KG1 (cell line): ENCODE data around the gene ZNF804B.

Experiments used
- DNase-seq: peaks from one replicate; lab custom pipeline; 2025; lab: John Stamatoyannopoulos, UW

ZNF804B gene

DNA sequence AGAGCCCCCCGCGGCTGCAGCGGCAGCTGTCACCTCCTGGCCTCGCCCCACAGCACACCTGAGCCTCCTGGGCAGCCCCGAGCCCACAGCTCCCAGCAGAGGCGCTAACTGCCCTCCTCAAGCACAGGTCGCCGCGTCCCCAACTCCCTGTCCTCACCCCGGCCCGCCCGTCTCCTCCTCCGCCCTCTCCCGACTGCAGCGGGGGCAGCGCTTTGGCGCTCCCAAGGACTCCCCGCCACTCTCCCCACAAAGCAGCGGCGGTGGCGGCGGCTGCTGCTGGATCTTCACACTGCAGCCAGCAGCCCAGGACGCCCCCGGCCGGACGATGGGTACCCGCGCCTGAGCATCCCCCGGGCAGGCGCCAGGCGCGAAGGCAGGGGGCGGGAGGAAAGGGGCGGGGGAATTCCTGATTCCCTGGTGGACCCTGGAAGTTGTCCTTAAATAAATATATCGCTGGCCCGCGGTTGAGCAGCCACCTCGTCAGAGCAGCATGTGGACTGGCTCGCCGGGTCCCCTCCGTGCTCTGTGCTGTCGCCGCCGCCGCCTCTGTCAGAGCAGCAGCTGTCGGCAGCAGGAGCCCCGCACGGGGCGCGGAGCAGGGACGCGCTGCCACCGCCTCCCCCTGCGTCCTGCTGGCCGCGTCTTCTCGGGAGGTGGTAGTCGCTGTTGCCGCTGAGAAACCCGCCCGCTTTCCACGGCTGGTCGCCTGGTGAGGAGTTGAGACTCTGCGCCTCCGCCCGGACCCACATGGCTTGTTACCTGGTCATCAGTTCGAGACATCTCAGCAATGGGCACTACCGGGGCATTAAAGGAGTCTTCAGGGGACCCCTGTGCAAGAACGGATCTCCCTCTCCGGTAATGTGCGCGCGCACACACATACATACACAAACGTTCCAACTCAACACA, at the start of gene ZNF804B:
ZNF804B (plus strand) TSS at position 471 of the 906 bp plus-strand sequence; CDS start at position 748, 277 bp downstream.
- no peak for DNase-seq

DNA sequence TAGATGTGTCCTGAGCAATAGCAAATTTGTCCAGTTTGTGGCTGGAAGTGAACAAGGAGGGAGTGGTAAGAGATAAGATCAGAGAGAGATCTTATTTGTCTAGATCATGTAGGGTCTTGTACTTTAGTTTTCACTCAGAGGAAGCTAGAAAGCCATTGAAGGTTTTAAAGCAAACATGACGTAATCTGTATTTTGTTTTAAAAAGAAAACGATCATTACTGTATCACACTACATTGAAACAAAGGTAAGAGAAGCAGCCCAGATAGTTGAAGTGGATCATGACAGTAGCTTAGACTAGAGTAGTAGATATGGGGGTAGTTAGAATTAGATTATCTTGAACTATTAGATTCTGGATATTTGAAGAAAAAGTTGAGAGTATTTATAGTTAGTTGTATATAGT, 23.6 kb upstream of the ZNF804B start:
- no peak for DNase-seq

DNA sequence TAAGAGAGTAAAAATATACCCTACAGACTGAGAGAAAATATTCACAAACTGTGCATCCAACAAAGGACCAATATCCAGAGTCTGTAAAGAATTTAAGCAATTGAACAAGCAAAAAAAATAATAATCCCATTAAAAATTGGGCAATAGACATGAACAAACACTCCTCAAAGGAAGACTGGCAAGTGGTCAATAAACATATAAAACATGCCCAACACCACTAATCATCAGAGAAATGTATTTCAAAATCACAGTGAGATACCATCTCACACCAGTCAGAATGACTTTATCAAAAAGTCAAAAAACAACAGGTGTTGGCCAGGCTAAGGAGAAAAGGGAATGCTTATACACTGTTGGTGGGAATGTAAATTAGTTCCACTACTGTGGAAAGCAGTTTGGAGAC, 21.9 kb upstream of the ZNF804B start:
- no peak for DNase-seq

DNA sequence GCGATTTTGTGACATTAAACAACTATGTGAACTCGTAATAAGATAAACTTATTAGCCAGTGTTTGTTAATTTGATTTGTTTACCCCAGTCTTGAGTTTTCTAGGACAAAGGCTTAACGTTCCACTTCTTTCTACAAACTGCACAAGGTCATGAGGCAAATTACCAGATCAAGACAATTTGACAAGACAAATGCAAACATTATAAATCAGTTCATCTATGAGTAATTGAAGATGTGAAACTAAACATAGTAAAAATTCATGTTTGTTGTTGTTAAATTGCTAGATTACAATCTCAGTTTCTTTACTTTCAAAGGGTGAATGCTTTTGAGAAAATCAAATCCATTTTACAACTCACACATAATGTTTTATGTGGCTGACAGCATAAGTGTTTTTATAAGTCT, 13.4 kb upstream of the ZNF804B start:
- no peak for DNase-seq

DNA sequence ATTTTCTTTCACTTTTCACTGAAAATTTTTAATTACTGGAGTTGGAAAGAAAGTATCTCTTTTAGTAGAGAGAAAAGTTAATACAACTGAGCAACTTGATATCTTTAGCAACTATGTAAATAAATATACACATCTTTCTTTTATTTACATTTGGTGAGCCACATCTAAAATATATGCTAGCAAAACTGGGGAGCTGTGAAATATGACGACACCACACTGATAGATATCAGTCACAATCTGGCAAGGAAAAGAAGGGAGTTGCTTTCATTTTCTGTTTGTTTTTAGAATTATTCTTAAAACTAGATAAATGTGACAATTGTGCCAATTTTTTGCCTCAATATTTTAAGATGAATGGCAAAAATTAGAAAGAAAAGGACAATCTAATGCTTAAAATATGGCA, 2.7 kb upstream of the ZNF804B start:
- no peak for DNase-seq

DNA sequence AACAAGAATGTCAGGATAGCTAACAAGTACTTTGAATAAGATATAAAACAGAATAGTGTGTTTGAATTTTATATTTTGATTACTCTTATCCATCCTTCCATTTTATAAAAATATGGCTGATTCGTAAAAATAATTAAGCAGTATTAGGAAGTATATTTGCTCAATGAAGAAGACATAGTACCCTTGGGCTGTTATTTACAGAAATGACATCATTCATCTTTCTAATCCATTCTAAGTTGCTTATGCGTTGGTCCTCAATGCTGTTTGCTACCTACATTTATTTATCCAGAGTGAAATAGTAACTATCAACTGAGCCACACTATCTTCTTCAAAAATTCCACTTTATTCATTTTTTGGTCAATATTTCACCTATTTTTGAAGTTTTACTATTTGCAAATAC, 2.1 kb upstream of the ZNF804B start:
- DNase-seq, result no peak

DNA sequence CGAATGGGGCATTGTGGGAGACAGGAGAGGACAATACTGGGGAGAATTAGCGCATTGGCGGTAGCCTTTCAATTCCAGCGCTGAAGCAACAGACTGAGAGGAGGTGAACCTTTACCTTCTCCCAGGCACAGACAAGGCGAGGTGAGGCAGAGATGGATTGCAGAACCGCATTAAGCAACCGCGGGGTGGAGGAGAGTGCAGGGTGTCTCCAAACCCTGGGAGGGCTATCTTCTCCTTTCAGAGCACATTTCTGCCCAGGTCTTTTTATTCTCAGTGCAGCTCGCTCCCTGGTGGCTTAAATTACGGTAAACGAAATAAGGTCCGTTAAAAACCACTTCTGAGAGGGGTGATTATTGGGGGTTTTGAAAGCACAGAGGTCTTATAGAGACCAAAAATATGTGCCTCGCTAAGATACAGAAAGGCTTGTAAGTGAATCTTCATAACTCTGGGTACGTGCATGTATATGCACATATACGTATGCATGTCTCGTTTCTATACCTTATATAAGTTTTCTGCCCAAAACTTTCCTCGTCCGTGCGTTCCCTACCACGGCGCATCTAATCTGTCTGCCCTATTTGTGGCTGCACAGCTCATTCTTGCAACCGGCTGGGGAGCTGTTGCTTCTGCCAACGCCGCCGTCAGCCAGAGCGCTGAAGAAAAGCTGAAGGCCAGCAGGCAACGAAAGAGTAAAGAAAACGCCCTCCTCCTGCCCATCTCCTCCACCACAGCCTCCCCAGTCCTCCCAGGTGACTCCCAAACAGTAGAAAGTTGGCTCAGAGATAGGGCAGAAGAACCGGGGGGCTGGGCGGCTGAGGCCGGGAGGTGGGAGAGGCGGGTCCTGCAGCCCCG, 895 bp upstream of the ZNF804B start:
- no peak for DNase-seq

DNA sequence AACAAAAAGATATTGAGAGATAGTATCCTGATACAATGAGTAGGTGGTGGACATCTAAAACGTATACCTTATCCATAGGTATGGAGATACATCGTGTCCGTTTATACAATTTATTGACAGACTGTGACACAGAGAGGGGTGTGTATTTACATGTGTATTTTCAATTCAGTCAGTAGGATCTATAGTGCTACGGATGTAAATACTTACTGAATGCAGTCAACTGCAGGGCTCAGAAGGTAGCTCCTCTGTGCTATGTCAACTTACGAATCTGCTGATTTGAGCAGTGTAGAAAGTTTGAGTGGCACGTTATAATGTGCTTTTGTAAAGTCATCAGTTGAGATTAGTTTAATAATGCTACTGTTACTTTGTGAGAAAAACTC, 626 bp downstream of the ZNF804B start:
- peak; percentile 15 for DNase-seq

DNA sequence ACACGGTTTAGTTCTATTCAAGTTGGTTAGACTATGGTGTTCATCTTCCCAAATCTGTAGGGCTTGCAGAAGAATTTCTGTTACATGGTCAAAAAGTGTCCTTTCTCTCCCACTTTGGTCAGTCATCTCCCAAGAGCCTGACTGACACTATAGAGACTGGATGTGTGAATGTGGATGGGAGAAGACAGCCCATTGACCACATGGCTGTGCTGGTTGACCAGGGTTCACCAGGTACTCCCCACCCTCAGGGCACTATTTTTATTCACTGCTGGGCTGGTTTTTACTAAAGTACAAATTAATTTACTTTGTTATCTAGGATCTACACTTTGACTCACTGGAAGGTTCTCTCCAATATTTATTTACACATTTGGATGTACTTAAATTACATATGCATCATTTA, 2.3 kb downstream of the ZNF804B start:
- DNase-seq, result no peak

DNA sequence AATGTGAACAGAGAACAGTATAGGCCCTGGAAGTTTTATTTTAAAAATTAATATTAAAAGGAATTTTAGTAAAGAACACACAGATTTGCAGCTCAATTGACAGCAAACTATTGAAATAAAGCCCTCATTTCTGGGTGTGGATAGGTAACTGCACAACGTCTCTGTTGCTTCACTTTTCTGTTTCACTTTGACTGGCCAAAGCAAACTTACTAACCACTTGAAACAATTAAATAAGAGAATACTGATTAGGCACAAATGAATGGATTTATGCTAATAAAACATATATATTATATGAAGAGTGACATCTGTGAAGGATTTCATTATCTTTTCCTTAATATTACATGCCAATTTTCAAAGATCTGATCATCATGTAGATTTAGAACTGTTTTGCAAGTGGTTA, 11.9 kb downstream of the ZNF804B start:
- DNase-seq, result no peak

DNA sequence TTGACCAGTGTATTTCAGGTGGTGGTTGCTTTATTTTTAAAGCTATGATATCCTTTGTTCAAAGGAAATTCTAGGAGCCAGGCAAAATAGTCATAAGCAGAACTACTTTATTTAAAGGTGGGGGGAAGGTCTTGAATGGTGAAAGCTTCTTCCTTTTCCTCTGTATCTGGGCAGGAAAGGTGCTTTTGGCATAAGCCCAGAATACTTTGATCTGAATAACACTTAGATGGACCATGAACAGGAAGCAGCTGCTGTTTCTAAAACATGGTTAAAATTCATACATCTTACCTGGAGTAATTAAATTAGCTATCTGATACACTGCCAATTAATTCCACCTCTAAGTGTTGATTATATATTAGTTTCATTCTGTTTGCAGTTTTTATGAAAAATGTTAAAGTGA, 13.3 kb downstream of the ZNF804B start:
- DNase-seq, result no peak

DNA sequence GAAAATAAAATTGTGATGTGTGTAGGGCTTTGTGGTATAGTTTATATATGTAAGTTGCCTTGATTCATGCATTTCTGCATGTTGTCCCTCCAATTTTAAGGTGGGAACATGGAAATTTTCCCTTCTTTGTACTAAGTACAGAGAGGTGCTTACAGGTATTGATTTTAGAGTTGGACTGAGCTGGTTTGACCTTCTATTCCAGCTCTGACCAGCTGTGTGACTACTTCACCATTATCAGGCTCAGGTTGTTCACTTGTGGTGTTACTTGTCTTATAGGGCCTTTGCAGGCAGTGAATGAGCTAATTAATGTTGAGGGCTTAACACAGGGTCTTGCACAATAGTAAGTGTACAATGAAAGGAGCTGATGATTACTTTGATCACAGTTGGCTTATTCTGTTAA, 16.3 kb downstream of the ZNF804B start:
- DNase-seq, result no peak

DNA sequence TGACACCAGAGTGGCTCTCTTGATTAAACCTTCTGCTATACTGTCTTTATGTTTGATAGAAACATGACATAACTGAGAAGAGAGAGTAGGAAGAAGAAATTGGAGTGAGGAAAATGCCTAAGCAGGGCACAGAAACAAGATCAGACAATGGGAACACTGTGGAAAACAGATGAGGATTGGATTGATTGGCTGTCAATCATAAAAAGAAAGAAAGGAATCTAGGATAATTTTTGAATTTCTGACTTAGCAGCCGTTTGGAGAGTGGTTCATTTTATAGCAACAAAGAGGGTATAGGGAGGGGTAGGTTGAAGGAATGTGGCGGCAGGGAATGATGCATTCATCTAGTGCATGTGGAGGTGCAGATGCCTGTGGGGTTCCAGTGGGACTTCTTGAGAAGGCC, 28.3 kb downstream of the ZNF804B start:
- no peak for DNase-seq

DNA sequence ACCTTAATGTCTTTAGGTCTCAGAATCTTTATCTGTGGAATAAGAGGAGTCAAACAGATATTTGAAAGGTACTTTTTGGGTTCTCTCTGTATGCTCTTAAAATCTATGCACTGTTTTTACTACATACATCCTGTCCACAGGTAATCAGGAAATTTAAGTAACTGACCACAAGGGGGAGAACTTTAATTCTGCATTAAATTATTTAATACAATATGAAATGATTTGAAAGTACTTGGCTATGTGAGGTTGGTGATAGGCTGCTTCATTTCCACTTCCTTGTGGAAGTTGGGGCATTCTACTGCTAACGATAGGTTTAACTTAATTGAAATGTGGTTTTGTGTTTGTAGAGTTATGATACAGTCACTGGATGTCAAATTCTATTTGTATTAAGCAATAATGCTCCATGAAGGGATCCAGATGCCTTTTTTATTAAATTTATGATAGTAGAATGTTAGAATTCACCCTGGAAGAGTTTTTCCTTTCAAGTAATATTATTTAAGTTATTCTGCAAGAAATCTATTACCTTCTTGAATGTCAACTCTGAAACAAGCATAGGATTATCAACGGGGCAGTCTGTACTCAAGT, 30.1 kb downstream of the ZNF804B start:
- no peak for DNase-seq

DNA sequence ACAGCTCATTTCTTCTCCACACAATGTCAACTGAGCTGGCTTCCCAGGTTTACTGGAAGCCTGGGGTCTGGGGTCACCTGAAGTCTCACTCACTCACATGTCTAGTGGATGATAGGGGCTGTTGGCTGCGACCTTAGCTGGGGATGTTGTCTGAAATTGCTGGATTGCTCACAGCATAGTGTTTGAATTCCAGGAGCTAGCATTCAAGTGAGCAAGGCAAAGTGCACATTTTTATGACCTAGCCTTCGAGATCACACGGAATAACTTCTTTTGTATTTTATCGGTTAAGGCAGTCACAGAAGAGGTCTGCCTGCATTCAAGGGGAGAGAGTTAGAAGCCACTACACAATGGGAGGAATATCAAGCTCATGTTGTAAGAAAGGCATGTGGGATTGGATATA, 32.4 kb downstream of the ZNF804B start:
- DNase-seq, result no peak

DNA sequence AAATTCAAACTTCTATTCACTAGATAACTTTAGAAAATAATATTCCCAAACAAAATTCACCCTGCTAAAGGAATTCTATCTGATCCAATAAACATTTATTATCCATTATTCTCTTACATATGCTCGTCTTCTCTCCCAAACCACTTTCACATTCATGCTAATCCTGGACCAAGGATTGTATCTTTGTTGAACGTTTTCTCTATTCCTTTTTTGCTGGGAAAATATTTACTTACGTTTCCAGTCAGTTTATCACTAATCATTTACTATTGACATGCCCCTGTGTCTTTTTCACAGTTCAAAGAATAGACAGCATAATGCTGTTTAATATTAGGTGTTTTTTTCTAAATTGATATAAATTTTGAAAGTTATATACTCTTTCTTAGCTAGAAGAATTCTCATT, 32.9 kb downstream of the ZNF804B start:
- no peak for DNase-seq

DNA sequence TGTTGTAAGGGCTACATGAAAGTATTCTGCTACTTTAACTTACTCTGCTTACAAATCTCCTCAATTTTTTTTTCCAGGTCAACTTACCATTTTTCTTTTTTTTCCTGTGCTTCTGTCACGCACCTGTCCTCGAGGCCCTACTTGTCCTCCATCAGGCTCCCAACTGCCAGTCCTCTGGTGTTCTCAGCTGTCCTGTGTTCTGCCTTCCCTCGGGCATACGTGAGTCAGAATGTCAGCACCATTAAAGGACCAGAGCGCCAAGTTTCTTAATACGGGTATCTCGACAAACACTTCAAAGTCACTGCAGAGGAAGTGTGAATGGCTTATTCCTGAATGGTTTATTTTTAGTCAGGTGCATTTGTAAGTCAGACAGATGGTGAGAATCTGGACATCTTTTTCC, 36.1 kb downstream of the ZNF804B start, which contains the start of gene TEX47:
TEX47 (minus strand) TSS at position 185 of the 400 bp plus-strand sequence. CDS start 795 bp downstream, outside the sequence.
- DNase-seq, result no peak

DNA sequence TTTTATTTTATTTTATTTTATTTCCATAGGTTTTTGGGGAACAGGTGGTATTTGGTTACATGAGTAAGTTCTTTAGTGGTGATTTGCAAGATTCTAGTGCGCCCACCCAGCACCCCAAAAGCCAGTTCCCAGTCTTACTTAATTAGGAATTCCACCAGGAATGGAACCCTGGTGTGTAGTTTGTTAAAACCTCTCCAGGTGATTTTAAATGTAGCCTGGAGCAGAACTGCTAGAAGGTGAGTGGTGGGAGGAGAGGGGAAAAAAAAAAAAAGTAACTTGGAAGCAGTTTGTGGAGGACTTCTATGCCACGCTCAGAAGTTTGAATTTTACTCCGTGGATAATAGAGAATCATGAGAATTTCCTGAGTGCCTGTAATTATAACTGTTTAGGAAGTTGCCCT, 41.5 kb downstream of the ZNF804B start:
- no peak for DNase-seq

DNA sequence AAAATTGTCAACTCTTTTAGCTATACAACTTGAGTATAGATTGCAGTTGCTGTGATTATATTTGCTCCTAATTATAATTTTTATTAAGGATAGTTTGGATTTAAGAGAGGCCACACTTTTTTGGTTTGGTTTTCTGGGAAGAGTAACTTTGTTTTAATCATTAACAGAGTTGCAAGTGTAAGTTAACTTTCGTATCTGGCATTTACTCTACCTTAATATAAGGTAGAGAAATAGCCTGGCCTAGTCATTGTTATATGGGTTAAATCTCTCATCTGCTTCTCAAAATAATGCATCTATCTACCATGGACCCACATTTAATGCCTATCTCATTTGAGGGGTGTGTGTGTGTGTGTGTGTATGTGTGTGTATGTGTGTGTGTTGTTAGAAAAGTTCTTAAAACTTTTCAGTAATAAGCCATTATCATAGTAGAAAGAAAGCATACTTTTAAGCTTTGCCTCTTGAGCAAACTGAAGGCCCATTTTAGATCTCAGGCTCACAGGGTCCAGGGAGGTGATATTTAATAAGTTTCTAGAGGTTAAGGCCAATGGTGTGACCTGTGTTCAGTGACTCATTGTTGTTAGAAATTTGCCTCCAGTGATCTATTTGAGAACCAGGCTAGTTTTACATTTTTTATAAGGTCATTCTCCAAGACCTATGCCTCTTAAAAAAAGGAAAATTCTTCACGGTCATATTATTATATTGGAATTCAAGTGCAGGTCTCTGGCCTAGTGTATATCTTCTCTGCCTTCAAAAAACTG, 47.0 kb downstream of the ZNF804B start:
- DNase-seq, result no peak

DNA sequence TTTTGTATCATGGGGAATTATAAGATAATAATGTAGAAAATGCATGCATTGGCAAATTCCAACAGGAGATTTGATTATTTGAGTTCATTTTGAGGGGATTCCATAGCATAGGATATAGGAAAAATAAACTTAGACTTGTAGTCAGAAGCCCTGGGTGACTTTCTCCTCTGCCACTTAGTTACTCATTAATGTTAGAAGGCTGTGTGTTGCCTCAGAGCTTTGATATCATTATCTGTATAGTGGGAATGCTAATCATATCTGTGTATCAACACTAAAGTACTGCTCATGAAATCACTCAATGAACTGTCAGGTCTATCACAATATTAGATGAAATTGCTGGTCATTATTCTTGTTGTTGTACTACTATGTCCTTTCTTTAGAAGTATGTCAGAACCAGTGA, 59.1 kb downstream of the ZNF804B start:
- no peak for DNase-seq

DNA sequence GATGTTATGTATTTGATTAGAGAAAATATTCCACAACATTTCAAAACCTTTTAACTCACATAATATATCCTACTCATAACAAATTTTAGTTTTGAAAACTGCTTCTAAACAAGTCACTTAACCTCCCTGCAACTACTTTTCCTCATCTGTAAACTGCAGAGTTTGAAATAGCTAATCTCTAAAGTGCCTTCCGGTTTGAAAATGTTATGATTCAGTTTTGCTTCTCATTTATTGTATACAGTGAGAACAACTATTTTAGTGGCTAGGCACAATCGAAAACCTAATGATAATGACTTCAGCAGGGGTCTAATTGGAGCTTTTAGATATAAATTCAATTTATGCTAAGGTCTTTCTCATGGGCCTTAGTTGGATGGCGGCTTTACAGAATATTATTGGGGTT, 66.7 kb downstream of the ZNF804B start:
- DNase-seq, result no peak

DNA sequence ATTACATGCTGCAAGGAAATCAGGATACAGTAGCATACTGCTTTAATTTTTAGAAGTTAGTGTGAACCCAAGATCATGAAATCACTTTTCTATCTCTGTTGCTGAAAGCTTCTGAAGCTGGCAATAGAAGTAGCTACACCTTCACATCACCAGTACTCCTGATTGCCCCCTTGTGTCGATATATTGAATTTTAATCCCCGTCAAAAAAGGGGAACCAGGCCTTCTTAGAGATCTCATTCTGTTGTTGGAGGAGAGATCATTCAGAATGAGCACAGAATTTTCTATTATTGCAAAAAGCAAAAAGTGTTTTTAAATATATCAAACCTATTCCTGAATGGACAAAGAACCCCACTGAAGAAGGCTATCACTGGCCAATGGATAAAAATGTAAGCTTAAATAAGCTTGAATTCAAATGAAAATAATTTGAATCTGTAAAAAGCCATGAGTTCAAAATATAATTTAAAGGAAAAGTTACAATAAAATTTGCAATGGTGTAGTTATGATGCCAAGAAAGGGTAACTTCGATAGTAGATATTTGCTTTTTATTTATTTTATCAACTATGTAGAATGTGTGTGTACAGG, 75.7 kb downstream of the ZNF804B start:
- DNase-seq, result peak; percentile 1
